Caco-2 (cell line): ENCODE results near the gene CPE. TPM values are rescaled to one million over a fixed set of nuclear protein-coding genes. Genes with fewer than 3 reads are reported as not detected.

Experiments
- BruUV-seq: library from RNA; stranded (reverse); fragments of 400-500 nt; replicated peaks from 2 replicates; lab custom pipeline; 2021; lab: Mats Ljungman, UMichigan
- CTCF ChIA-PET: fragments of 300-600 bp; sonication (Branson Sonifier 250); formaldehyde crosslinking; loops from one replicate; lab custom pipeline; 2022; ENCODE audit warnings: antibody characterized with exemption; lab: Charles Lee
- POLR2A ChIA-PET: fragments of 300-600 bp; sonication (Branson Sonifier 250); formaldehyde crosslinking; loops from one replicate; lab custom pipeline; 2022; ENCODE audit warnings: antibody characterized with exemption; lab: Charles Lee
- DNase-seq, 2 experiments: peaks; one replicate each; pipeline versions ENCODE4 v3.0.0 to v3.0.0-alpha.2; 2020 to 2022
- H3K27me3 ChIP-seq: replicated peaks from 2 replicates; pipeline ENCODE4 v1.6.0; 2011; ENCODE audit warnings: low read length; ENCODE audit not compliant: control insufficient read depth, insufficient read depth
- H3K36me3 ChIP-seq: 2 replicates; pipeline ENCODE4 v1.5.1; 2011; ENCODE audit warnings: low read length; ENCODE audit not compliant: control insufficient read depth, insufficient read depth
- H3K4me1 ChIP-seq: fragments of 250-450 bp; sonication (Bioruptor Pico); 2 replicates; pipeline ENCODE4 v1.5.1; 2020; ENCODE audit warnings: mild to moderate bottlenecking
- H3K4me3 ChIP-seq: 2 replicates; pipeline ENCODE4 v1.5.1; 2011; ENCODE audit warnings: low read depth, mild to moderate bottlenecking, control low read depth, low read length
- H3K9me3 ChIP-seq: fragments of 250-450 bp; sonication (Bioruptor Pico); 2 replicates; pipeline ENCODE4 v1.5.1; 2020; ENCODE audit warnings: mild to moderate bottlenecking, moderate library complexity
- H3K27ac Mint-ChIP-seq: one replicate; pipeline ENCODE4 v1.8.0; 2022; ENCODE audit warnings: mixed read lengths; ENCODE audit not compliant: unreplicated experiment
- H3K27me3 Mint-ChIP-seq: one replicate; pipeline ENCODE4 v1.8.0; 2022; ENCODE audit warnings: mixed read lengths; ENCODE audit not compliant: insufficient read depth, unreplicated experiment
- H3K36me3 Mint-ChIP-seq: one replicate; pipeline ENCODE4 v1.8.0; 2022; ENCODE audit warnings: mild to moderate bottlenecking, mixed read lengths; ENCODE audit not compliant: insufficient read depth, unreplicated experiment
- H3K4me1 Mint-ChIP-seq: one replicate; pipeline ENCODE4 v1.8.0; 2022; ENCODE audit warnings: low read depth, mixed read lengths; ENCODE audit not compliant: unreplicated experiment
- H3K4me3 Mint-ChIP-seq: one replicate; pipeline ENCODE4 v1.8.0; 2022; ENCODE audit warnings: mild to moderate bottlenecking, moderate library complexity, mixed read lengths; ENCODE audit not compliant: unreplicated experiment
- H3K9me3 Mint-ChIP-seq: one replicate; pipeline ENCODE4 v1.8.0; 2022; ENCODE audit warnings: mixed read lengths; ENCODE audit not compliant: unreplicated experiment
- intact Hi-C: fragments of 100-400 bp; cut with micrococcal nuclease; formaldehyde crosslinking; loops from one replicate; pipeline ENCODE4 v1.10.0; 2022; ENCODE audit not compliant: unreplicated experiment
- total RNA-seq: library from RNA; stranded (reverse); gene quantifications from 2 replicates; pipeline ENCODE4 v1.2.3, GENCODE V29; 2022
- TF ChIP-seq, protein P1 (sequence below), 2 experiments: fragments of 200-600 bp in 1 of 2; IDR thresholded peaks; 1 replicate in 1 of 2; 2 replicates in 1 of 2; pipeline versions ENCODE4 v1.5.1 to v1.8.0; 2011 to 2022; ENCODE audit warnings: antibody characterized with exemption in 1 of 2, control low read depth in 1 of 2, inconsistent platforms in 1 of 2, low read depth in 1 of 2, low read length in 1 of 2, mild to moderate bottlenecking in 1 of 2, moderate library complexity in 1 of 2; ENCODE audit not compliant: insufficient read depth in 1 of 2, severe bottlenecking in 1 of 2, unreplicated experiment in 1 of 2

CPE gene
- total RNA-seq, 1 experiment from 2014 or later, result 5.9 TPM

DNA sequence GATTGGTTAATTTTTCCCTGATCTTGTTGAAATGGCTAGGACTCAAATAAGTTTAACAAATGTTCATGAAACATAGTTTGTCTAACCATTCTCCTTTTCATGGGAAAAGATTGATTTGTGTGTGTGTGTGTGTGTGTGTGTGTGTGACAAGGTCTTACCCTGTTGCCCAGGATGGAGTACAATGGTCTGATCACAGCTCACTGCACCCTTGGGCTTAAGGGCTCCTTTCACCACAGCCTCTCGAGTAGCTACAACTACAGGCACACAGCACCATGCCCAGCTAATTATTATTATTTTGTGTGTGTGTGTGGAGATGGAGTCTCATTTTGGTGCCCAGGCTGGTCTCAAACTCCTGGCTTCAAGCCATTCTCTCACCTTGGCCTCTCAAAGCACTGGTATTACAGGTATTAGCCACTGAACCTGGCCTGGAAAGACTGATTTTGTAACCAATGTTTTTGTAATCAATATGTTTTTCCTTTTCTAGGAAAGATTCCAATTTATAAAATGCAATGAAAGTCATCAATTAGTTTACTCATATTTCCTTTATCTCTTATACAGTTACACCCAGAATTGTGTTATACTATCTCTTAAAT, 139.3 kb downstream of the CPE start:
- Mint-ChIP-seq H3K4me1 (no peaks in the 10 kb centered on the region), H3K4me3 (no peak overlapping the region), H3K36me3 (no peaks in the 10 kb centered on the region), H3K27me3 (no peaks in the 10 kb centered on the region), H3K27ac (no peak overlapping the region), H3K9me3 (no peaks in the 10 kb centered on the region)
- Histone ChIP-seq H3K36me3 (no peaks in the 10 kb centered on the region), H3K9me3 (no peaks in the 10 kb centered on the region), H3K27me3 (no peaks in the 10 kb centered on the region), H3K4me3 (no peak overlapping the region), H3K4me1 (no peaks in the 10 kb centered on the region)
- ChIA-PET CTCF (no interaction called here), POLR2A (no interaction called here)
- BruUV-seq, result no TSS peak
- TF ChIP-seq, protein P1, sequence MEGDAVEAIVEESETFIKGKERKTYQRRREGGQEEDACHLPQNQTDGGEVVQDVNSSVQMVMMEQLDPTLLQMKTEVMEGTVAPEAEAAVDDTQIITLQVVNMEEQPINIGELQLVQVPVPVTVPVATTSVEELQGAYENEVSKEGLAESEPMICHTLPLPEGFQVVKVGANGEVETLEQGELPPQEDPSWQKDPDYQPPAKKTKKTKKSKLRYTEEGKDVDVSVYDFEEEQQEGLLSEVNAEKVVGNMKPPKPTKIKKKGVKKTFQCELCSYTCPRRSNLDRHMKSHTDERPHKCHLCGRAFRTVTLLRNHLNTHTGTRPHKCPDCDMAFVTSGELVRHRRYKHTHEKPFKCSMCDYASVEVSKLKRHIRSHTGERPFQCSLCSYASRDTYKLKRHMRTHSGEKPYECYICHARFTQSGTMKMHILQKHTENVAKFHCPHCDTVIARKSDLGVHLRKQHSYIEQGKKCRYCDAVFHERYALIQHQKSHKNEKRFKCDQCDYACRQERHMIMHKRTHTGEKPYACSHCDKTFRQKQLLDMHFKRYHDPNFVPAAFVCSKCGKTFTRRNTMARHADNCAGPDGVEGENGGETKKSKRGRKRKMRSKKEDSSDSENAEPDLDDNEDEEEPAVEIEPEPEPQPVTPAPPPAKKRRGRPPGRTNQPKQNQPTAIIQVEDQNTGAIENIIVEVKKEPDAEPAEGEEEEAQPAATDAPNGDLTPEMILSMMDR (IDR thresholded peaks at IDR 0.05; ENCODE audit: insufficient read depth in 1 of 2, low read depth in 1 of 2, low read length in 1 of 2, severe bottlenecking in 1 of 2, unreplicated experiment in 1 of 2), result no peak
- no peak for DNase-seq
- intact Hi-C loops, result no loop called here

DNA sequence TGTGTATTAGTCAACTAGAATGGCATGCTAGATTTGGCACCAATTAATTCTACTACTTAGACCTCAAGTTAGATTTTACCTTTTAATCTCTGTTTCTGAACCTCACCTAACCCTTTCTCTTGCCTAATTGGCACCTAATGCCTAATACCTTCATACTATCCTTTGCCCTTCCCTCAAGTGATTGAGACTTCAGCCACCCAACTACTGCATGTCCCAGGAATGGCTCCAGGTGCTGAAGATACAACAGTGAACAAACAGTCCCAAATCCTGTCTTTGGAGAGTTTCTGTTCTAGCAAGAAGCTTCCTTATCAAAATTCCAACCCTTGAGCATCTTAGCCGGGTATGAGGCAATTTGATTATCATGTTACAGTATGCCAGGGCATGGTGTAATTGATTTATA, 139.9 kb downstream of the CPE start:
- TF ChIP-seq, protein P1 (IDR thresholded peaks at IDR 0.05; ENCODE audit: insufficient read depth in 1 of 2, low read depth in 1 of 2, low read length in 1 of 2, severe bottlenecking in 1 of 2, unreplicated experiment in 1 of 2), result no peak
- Mint-ChIP-seq H3K4me1 (no peaks in the 10 kb centered on the region), H3K27ac (no peak overlapping the region), H3K36me3 (no peaks in the 10 kb centered on the region), H3K4me3 (no peak overlapping the region), H3K27me3 (no peaks in the 10 kb centered on the region), H3K9me3 (no peaks in the 10 kb centered on the region)
- BruUV-seq, result no TSS peak
- Histone ChIP-seq H3K4me3 (no peak overlapping the region), H3K4me1 (no peaks in the 10 kb centered on the region), H3K27me3 (no peaks in the 10 kb centered on the region), H3K9me3 (no peaks in the 10 kb centered on the region), H3K36me3 (no peaks in the 10 kb centered on the region)
- ChIA-PET POLR2A (no interaction called here), CTCF (no interaction called here)
- DNase-seq, result no peak
- intact Hi-C loops, result no loop called here

- H3K9me3 Mint-ChIP-seq, result no peaks in the 10 kb centered on the region
- no peaks in the 10 kb centered on the region for H3K9me3 ChIP-seq
- no peak overlapping the region for H3K4me3 Mint-ChIP-seq
- intact Hi-C loops, result no loop called here
- DNase-seq, result no peak
- no peaks in the 10 kb centered on the region for H3K4me1 ChIP-seq
- POLR2A ChIA-PET, result no interaction called here
- H3K36me3 ChIP-seq, result no peaks in the 10 kb centered on the region
- TF ChIP-seq, protein P1 (IDR thresholded peaks at IDR 0.05; ENCODE audit: insufficient read depth in 1 of 2, low read depth in 1 of 2, low read length in 1 of 2, severe bottlenecking in 1 of 2, unreplicated experiment in 1 of 2), result no peak
- no peaks in the 10 kb centered on the region for H3K27me3 Mint-ChIP-seq
- CTCF ChIA-PET, result no interaction called here
- H3K36me3 Mint-ChIP-seq, result no peaks in the 10 kb centered on the region
- H3K4me1 Mint-ChIP-seq, result peaks cover 6% of the 10 kb centered on the region
- no peak overlapping the region for H3K4me3 ChIP-seq
- BruUV-seq, result no TSS peak
- H3K27me3 ChIP-seq, result no peaks in the 10 kb centered on the region
- H3K27ac Mint-ChIP-seq, result no peak overlapping the region
Observed at GRCh38 chr4:165519591-165519990, 140.8 kb downstream of the CPE start.
